Measurements from ENCODE around the gene ERICH3. TPM values are rescaled to one million over a fixed set of nuclear protein-coding genes. Genes with fewer than 3 reads are reported as not detected.
A peak's percentile ranks its signal among the peaks of the same experiment; 100 is the strongest.

Gene ERICH3, protein sequence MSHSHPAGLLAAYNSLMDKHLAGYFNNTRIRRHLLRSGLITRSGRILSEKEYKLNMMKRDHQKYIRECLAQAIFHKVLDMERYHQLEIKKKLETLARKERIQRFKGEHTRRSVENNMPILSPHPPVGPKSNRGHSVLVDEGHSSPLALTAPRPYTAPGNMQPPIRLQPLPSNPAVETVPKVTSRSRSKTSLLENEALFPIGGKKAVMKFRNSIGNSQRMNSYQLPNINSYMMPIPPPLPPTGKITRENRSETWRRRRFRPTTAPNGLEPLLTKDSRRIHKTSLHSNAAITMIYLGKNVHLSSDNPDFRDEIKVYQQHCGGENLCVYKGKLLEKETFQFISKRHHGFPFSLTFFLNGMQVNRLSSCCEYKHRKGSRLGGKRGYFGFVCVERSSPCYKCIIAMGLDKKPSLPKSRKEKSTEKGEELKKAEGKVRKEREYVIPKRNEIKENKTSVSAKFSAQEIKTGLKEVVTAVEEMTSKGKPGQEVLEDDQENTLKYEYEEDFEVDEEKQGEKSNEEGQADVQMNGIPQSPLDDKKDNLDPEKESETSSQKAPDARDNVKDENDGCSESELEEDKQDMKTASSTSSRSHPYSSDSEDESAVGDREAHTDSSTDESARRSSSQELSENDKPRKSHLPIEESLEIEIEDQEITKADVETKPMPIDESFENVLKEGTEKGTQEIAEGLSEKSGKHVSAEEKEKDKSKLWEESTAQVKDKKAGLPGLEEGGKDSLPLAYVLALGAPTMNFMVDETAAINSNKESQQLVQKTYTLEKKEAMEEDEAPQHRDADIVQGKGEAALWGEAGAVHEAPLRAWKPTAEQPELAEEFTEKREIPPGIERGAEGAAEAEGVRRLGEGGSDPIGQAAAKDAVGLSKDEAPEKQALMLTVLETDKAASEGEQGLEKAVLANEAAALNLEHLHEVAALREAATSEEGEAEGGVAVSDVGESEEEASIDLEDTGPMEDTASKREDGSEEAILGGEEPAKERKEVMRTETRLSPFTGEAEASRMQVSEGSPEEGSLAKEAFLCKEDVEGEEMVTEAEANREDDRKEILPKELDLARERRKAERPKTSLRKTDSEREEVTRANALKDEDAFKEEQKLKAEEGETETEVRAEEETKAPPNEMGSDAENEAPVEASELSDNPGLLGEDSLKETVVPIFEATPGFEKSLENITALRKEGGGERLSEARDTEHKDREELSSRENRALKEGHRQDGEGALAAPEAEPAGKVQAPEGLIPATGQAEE (N-terminal part only)
- polyA plus RNA-seq: 1.1 TPM
- long read RNA-seq, donor 1, full-length matches to known transcripts: 1 of 1 reads
- long read RNA-seq, donor 1, partial matches to known transcripts: 0 of 1 reads
- long read RNA-seq, donor 1, other reads (novel, unspliced or antisense): 0 of 1 reads
- long read RNA-seq, donor 2: 0 reads
- long read RNA-seq, donor 3: 0 reads
- long read RNA-seq, donor 4: 0 reads
- long read RNA-seq, donor 5: 0 reads
- long read RNA-seq, donor 6: 0 reads
- long read RNA-seq, donor 7: 0 reads
- long read RNA-seq, donor 8: 0 reads
- long read RNA-seq, donor 9: 0 reads
- long read RNA-seq, donor 10: 0 reads
- long read RNA-seq, donor 11: 0 reads

DNA sequence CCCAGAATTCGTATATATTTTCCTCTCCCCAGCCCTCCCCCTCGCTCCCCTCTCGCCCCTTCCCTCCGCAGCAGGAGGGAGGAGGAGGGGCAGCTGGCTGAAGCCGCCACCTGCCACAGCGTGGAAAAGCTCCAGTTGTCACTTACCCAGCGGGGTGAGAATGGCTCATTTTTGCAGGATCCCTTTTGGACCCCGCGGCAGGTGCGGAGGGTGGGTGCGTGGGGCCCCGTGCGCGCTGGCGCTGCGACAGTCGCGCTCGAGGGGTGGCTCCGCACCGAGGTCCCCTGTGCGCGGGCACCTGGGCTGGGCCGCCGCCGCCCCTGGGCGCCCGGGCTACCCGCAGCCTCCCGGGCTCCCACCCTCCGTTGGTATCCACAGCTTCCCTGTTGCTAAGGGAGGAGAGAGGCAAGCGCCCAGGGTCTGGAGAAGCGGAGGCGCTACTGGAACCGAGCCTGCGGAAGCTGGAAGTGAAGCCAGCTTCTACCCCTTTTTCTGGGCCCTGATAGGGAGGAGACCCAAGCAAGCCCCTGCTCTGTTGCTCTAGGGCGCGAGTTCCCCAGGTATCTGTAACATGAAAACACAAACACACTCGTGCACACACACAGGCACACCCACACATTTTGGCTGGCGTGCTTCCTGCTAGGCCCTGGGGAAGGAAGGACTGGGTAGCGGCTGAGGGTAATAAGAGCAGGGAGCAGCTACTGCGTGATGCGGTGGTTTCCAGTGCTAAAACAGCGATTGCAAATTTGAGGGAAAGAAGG is at the start of gene ERICH3:
Gene ERICH3, minus strand, starts transcription at position 442 of the 761 bp plus-strand sequence. Its CDS starts 273 bp downstream, at position 169.
- H3K4me3 ChIP-seq (ENCODE audit: low read length): no peak within 1 kb of the TSS
- no peaks in the 10 kb centered on the region for H3K4me1 ChIP-seq (ENCODE audit: control insufficient read depth, insufficient read depth, low read length)
- H3K9me3 ChIP-seq (ENCODE audit: control insufficient read depth, low read depth, low read length): no peaks in the 10 kb centered on the region
- H3K36me3 ChIP-seq (ENCODE audit: control insufficient read depth, insufficient read depth, low read length): no peaks in the 10 kb centered on the region
- WGBS (ENCODE audit: insufficient coverage, low lambda C conversion rate): no CpG with 5 or more reads among the region's 44 CpGs
- no peak within 1 kb of the TSS for H3K27ac ChIP-seq (ENCODE audit: low read length)
- H3K27me3 ChIP-seq (ENCODE audit: control insufficient read depth, insufficient read depth, low read length): peaks cover 18% of the 10 kb centered on the region
- peak; percentile 12 to 19 for DNase-seq

DNA sequence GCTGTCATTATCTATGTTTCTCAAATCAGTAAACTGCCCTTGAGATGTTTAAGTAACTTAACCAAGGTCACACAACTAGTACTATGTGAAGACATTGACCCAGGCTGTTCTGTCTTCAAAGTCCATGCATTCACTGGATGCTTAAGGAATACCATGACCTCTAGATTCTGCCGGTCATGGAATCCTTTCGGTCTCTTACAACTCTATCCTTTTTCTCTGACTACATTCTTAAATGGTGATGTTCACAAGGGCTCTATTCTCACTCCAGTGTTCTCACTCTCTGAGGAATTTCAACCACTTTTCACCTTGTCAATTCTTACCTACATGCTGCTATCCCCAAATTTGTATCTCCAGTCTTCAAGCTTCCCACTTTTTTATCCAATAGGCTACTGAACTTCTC is 44.0 kb upstream of the ERICH3 start:
- Histone ChIP-seq H3K36me3 (ENCODE audit: control insufficient read depth, insufficient read depth, low read length) (peaks cover 57% of the 10 kb centered on the region), H3K27ac (ENCODE audit: low read length) (peak overlapping the region; percentile 18), H3K4me3 (ENCODE audit: low read length) (no peak overlapping the region), H3K27me3 (ENCODE audit: control insufficient read depth, insufficient read depth, low read length) (no peaks in the 10 kb centered on the region), H3K9me3 (ENCODE audit: control insufficient read depth, low read depth, low read length) (no peaks in the 10 kb centered on the region), H3K4me1 (ENCODE audit: control insufficient read depth, insufficient read depth, low read length) (peaks cover 6% of the 10 kb centered on the region)
- WGBS (ENCODE audit: insufficient coverage, low lambda C conversion rate): 63% methylated on average over 2 of the region's 2 CpGs
- DNase-seq: no peak

DNA sequence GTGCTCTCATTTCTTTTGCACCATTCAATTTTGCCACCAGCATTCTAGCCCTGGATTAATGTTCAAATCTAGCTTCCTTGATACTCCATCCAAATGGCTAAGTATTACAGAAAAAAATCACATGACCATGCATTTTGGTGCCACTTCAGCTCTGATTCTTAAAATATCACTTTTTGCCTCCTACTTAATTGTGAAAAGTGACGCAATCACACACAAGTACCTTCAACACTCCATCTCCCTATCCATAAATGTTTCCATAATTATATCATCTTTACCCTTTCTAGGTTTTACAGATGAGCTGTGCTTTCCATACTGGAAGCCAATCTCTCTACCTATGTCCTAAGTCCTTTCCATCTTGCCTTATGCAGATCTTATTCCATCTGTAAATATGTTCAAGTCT is 43.2 kb upstream of the ERICH3 start:
- DNase-seq: no peak
- H3K36me3 ChIP-seq (ENCODE audit: control insufficient read depth, insufficient read depth, low read length): peaks cover 57% of the 10 kb centered on the region
- peaks cover 6% of the 10 kb centered on the region for H3K4me1 ChIP-seq (ENCODE audit: control insufficient read depth, insufficient read depth, low read length)
- no peaks in the 10 kb centered on the region for H3K27me3 ChIP-seq (ENCODE audit: control insufficient read depth, insufficient read depth, low read length)
- H3K4me3 ChIP-seq (ENCODE audit: low read length): no peak overlapping the region
- WGBS (ENCODE audit: insufficient coverage, low lambda C conversion rate): 90% methylated on average over 1 of the region's 1 CpG
- no peaks in the 10 kb centered on the region for H3K9me3 ChIP-seq (ENCODE audit: control insufficient read depth, low read depth, low read length)
- peak overlapping the region; percentile 23 for H3K27ac ChIP-seq (ENCODE audit: low read length)

DNA sequence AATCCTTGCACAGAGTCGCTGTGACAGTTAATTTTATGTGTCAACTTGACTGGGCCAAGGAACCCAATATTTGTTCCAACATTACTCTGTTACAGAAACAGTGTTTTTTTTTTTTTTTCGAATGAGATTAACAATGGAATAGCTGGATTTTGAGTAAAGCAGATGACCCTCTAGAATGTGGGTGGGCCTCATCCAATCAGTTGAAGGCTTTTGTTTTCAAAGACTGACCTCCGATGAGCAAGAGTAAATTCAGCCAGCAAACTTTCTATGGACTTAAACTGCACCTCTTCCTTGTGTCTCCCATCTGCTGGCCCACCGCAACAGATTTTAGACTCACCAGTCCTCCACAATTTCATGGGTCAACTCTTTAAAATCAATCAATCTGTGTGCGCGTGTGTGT is 42.2 kb upstream of the ERICH3 start:
- Histone ChIP-seq H3K4me3 (ENCODE audit: low read length) (no peak overlapping the region), H3K4me1 (ENCODE audit: control insufficient read depth, insufficient read depth, low read length) (peaks cover 6% of the 10 kb centered on the region), H3K27ac (ENCODE audit: low read length) (no peak overlapping the region), H3K27me3 (ENCODE audit: control insufficient read depth, insufficient read depth, low read length) (no peaks in the 10 kb centered on the region), H3K36me3 (ENCODE audit: control insufficient read depth, insufficient read depth, low read length) (peaks cover 59% of the 10 kb centered on the region), H3K9me3 (ENCODE audit: control insufficient read depth, low read depth, low read length) (no peaks in the 10 kb centered on the region)
- no peak for DNase-seq
- no CpG with 5 or more reads among the region's 6 CpGs for WGBS (ENCODE audit: insufficient coverage, low lambda C conversion rate)

DNA sequence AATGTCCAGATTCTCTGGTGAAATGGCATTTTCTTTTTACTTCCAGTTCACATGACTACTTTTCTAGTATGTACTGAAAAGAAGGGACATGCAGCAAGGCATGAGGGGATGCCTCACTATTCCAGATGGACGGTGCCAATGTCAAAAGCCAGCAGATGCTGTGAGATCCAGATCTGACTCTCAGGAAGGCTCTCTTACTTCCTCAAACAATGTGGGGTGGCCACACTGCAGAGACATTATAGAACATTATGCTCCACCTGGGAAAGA is 41.6 kb upstream of the ERICH3 start:
- DNase-seq: no peak
- WGBS (ENCODE audit: insufficient coverage, low lambda C conversion rate): 100% methylated on average over 1 of the region's 1 CpG
- Histone ChIP-seq H3K4me3 (ENCODE audit: low read length) (no peak overlapping the region), H3K27me3 (ENCODE audit: control insufficient read depth, insufficient read depth, low read length) (no peaks in the 10 kb centered on the region), H3K27ac (ENCODE audit: low read length) (peak overlapping the region; percentile 35), H3K36me3 (ENCODE audit: control insufficient read depth, insufficient read depth, low read length) (peaks cover 55% of the 10 kb centered on the region), H3K9me3 (ENCODE audit: control insufficient read depth, low read depth, low read length) (no peaks in the 10 kb centered on the region), H3K4me1 (ENCODE audit: control insufficient read depth, insufficient read depth, low read length) (peaks cover 6% of the 10 kb centered on the region)

DNA sequence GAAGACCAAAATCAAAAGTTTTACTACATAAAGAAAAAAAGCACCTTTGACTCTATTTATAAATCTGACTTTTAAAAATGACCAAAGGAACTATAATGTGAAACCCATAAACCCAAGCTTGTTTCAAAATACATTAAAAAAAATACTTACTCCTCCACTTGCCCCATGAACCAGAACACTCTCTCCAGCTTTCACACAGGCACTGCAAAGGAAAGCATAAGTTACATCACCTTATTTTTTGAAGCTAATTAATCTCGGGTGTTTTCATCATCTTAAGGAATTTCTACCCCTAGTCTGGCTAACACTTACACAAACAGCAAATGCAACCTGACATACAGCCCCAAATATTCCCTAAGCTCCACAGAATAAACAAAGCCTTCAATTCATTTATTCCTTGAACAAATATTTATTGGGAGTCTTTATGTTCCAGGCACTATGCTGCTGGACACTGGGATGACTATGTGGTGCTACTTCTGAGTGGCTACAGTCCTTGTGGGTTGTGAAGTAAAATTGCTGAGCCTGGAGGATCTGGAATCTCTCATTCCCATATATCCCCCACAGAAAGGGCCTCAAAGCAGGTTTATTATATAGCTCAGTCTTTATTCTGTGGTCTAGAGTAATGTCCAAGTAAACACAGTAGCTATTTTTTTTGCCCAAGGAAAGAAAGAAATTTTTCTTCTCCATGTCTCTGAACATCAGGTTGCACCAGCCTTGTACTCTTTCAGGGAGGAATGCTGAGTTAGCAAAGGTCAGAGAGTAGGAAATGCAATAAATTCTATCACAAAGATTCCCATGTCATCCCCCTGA is 41.0 kb upstream of the ERICH3 start:
- peak; percentile 7 to 38 for DNase-seq
- H3K27me3 ChIP-seq (ENCODE audit: control insufficient read depth, insufficient read depth, low read length): no peaks in the 10 kb centered on the region
- H3K4me3 ChIP-seq (ENCODE audit: low read length): no peak overlapping the region
- H3K4me1 ChIP-seq (ENCODE audit: control insufficient read depth, insufficient read depth, low read length): peaks cover 6% of the 10 kb centered on the region
- H3K9me3 ChIP-seq (ENCODE audit: control insufficient read depth, low read depth, low read length): no peaks in the 10 kb centered on the region
- H3K27ac ChIP-seq (ENCODE audit: low read length): peak overlapping the region; percentile 16
- H3K36me3 ChIP-seq (ENCODE audit: control insufficient read depth, insufficient read depth, low read length): peaks cover 51% of the 10 kb centered on the region
- 67% methylated on average over 1 of the region's 1 CpG for WGBS (ENCODE audit: insufficient coverage, low lambda C conversion rate)

DNA sequence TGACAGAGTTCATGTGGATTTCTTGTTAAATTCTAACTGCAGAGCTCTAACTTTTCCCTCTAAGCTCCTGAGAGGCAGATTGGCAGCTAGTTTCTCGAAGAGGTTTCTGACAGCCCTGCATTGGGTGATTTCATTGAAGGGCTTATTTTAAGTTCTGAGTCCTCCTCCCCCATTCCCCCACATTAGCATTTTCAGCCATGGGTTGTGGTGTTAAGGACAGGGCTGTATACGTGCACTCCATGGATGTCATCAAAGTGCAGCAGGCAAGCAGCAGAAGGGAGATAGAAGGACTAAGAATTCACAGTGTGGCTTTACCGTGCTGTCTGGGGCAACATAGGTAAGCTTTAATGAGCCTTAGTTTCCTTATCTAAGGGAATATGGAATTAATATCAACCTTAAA is 40.3 kb upstream of the ERICH3 start:
- Histone ChIP-seq H3K4me3 (ENCODE audit: low read length) (no peak overlapping the region), H3K9me3 (ENCODE audit: control insufficient read depth, low read depth, low read length) (no peaks in the 10 kb centered on the region), H3K27ac (ENCODE audit: low read length) (no peak overlapping the region), H3K27me3 (ENCODE audit: control insufficient read depth, insufficient read depth, low read length) (no peaks in the 10 kb centered on the region), H3K36me3 (ENCODE audit: control insufficient read depth, insufficient read depth, low read length) (peaks cover 55% of the 10 kb centered on the region), H3K4me1 (ENCODE audit: control insufficient read depth, insufficient read depth, low read length) (peaks cover 6% of the 10 kb centered on the region)
- 60% methylated on average over 1 of the region's 3 CpGs for WGBS (ENCODE audit: insufficient coverage, low lambda C conversion rate)
- DNase-seq: no peak

DNA sequence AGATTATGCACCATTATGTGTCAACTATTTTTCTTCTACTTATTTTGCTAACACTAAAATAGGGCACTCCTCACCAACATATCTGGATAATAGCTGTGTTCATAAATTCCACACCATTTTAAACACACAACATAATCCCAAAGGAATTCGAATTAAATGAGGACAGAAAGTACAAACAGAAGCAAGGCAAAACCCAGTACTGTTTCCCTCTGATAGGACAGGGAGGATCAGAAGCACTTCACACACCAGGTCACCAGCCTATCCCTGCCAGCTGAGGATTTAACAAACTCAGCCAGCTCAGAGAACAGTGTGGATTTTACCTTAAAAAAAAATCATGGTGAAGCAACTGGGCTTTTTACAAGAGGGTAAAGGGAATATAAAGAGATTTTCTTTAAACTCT is 39.3 kb upstream of the ERICH3 start:
- no peak overlapping the region for H3K4me3 ChIP-seq (ENCODE audit: low read length)
- H3K4me1 ChIP-seq (ENCODE audit: control insufficient read depth, insufficient read depth, low read length): peaks cover 6% of the 10 kb centered on the region
- H3K27me3 ChIP-seq (ENCODE audit: control insufficient read depth, insufficient read depth, low read length): no peaks in the 10 kb centered on the region
- H3K27ac ChIP-seq (ENCODE audit: low read length): no peak overlapping the region
- WGBS (ENCODE audit: insufficient coverage, low lambda C conversion rate): no CpG with 5 or more reads among the region's 1 CpG
- peaks cover 55% of the 10 kb centered on the region for H3K36me3 ChIP-seq (ENCODE audit: control insufficient read depth, insufficient read depth, low read length)
- DNase-seq: no peak
- no peaks in the 10 kb centered on the region for H3K9me3 ChIP-seq (ENCODE audit: control insufficient read depth, low read depth, low read length)
